GM12801 (cell line): Measurements from ENCODE around the gene PRKCZ.

Source experiments
- TF ChIP-seq, protein P1 (sequence below): IDR thresholded peaks from one replicate; pipeline ENCODE4 v1.5.1; 2011; ENCODE audit warnings: control low read depth; ENCODE audit not compliant: insufficient read length; ENCODE audit errors: extremely low read depth

Gene PRKCZ

DNA sequence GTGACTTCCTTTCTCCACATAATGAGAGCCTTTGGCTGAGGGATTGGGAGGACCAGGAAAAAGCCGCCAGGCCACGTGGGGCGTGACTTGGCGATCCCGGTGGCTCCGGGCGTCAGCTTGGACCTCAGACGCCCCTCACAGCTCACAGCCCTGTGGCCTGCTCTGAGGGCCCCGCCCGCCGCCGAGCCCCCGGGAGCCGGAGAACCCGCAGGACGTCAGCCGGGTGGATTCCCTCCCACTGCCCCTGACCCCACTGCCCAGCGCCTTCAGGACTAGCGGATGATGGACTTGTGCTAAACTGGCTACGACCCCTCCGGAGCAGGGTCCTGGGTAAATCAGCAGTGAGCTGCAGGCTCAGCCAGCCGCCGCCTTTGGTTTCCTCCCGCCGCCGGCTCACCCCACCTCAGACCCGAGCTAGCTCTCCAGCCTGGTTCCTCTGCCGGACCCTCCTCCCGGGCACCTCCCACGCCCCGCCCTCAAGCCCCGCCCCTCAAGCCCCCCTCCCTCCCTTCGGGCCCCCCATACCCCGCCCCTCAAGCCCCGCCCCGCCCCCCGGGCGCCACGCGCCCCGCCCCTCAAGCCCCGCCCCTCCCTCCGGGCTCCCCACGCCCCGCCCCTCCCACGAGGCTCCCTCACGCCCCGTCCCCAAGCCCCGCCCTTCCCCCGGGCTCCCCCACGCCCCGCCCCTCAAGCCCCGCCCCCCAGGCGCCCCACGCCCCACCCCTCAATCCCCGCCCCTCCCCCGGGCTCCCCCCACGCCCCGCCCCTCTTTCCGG lies 154.4 kb downstream of the PRKCZ start:
- TF ChIP-seq, protein P1, sequence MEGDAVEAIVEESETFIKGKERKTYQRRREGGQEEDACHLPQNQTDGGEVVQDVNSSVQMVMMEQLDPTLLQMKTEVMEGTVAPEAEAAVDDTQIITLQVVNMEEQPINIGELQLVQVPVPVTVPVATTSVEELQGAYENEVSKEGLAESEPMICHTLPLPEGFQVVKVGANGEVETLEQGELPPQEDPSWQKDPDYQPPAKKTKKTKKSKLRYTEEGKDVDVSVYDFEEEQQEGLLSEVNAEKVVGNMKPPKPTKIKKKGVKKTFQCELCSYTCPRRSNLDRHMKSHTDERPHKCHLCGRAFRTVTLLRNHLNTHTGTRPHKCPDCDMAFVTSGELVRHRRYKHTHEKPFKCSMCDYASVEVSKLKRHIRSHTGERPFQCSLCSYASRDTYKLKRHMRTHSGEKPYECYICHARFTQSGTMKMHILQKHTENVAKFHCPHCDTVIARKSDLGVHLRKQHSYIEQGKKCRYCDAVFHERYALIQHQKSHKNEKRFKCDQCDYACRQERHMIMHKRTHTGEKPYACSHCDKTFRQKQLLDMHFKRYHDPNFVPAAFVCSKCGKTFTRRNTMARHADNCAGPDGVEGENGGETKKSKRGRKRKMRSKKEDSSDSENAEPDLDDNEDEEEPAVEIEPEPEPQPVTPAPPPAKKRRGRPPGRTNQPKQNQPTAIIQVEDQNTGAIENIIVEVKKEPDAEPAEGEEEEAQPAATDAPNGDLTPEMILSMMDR: no peak

DNA sequence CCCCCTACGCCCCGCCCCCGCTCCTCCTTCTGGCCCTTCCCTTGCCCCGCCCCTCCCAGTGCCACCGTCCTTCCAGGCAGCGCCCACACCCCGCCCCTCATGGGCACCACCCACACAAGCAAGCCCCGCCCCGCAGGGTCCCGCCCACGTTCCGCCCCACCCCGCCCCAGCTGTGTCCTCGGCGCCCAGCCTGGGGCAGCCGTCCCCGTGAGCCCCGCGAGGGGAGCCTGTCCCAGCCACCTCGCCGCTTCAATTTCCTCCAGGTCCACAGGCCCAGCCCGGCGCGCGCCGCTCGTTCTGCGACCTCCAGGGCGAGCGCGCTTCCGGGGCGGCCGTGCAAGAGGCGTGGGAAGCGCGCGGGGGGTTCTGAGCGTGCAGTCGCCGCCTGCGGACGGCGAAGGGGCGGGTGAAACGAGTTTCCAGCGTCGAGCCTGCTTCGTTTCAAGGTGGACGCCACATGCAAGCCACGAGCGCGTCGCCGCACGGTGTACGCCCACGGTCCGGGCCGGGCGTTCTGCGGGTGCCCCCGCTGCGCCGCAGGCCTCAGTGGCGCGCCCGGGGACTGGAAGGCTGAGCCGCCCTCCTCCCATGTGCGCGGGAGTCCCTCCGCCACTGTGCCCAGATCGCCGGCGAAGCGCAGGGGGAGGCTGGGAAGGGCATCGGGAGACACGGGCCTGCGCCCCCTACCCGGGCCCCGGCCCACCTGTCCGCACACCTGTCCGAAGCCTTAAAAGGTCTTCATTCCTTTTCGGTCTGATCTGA lies 155.2 kb downstream of the PRKCZ start:
- TF ChIP-seq, protein P1: no peak

DNA sequence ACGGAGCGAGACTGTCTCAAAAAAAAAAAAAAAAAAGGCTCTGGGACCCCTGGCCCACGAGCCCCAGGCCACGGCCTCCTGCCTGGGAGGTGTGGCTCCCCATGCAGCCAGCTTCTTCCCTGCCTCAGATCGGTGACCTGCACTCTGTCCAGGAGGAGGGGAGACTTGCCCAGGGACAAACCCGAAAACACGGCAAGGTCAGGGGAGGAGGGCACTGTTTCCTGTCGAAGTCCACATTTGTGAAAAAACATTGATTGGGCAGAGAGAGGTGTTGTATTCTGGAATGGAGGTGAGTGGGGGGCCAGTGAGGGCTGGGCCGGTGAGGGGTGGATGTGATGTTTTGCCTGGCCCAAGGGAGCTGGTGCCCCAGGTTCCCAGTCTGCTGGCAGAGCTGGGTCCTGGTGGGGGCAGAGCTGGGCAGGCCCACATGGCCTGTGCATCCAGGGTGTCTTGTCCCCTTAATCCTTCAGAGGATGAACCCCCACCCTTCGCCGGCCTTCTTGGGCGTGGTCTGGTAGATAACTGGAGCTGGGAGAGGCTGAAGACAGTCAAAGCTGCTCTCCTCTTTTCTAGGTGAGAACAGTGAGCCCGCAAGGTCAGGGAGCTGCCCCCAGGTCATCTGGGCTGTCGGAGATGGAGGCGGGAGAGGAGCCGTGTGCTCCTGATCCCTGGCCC lies 156.7 kb downstream of the PRKCZ start:
- TF ChIP-seq, protein P1: no peak

DNA sequence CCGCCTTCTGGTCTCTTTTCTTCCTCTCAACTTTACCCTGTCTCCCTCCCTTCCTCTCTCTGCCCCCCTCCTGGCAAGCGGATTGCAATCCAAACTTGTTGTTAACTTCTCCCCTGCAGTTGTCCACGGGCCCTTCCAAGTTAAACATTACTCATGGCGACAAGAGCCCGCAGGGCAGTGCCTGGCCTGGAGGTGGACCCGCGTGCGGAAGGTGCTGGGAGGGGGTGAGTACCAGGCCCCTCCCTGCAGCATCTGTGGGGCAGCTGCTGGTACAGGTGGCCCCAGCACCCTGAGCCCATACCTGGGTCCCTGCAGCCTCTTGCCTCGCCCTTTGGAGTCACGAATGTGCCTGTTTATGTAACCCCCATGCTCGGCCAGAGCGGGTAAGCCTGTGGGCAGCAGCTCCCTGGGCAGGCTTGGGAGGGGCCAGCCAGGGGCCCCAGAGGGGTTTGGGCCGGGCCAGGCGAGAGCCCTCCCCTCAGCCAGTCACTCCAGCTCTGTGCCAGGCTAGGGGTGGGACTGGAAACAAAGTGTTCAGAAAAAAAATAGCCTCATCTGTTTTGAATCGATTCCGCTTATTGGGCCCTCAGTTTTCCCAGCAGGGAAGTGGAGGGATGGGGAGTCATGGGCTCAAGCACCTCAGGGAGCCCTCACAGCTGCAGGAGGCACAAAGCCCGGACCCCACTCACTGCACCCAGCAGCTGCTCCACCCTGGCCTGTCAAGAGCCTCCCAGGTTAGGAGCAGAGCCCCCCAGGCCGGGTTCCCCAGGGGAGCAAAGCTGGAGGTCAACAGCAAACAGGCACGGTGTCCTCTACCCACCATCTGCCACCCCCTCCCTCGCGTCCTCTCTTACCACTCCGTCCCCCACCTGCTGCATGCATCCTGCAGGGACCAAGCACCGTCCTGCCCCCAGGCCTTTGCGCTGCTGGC lies 158.4 kb downstream of the PRKCZ start:
- TF ChIP-seq, protein P1: no peak

DNA sequence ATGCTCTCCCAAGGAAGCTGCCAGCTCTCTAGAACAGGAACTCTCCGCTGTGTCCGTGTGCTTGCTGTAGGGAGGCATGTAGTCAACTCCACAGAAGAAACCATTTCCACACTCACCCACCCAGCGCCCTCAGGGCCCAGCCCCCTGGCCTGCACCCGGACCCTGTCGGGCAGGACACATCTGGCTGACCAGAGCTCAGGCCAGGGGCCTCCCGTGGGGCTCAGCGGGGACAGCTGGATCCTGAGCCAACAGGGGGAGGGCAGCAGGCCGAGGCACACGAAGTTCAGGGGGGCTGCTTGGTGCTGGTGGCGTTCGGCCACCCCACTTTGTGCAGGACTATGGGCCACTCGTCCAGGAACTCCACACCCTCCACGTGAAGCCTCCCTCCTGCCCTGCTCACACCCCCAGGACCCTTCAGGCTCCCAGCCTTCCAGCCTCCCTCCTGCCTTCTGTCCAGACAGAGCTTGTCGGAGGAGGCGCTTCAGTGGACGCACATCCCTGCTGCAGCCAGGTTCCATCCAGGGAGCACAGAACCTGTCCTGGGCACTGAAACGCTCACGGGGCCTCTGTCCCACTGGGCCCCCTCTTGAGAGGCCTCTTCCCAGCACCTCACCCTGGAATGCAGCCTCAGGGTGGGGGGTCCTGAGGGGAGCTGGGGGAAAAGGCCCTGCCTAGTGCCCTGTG lies 159.3 kb downstream of the PRKCZ start:
- TF ChIP-seq, protein P1: no peak

DNA sequence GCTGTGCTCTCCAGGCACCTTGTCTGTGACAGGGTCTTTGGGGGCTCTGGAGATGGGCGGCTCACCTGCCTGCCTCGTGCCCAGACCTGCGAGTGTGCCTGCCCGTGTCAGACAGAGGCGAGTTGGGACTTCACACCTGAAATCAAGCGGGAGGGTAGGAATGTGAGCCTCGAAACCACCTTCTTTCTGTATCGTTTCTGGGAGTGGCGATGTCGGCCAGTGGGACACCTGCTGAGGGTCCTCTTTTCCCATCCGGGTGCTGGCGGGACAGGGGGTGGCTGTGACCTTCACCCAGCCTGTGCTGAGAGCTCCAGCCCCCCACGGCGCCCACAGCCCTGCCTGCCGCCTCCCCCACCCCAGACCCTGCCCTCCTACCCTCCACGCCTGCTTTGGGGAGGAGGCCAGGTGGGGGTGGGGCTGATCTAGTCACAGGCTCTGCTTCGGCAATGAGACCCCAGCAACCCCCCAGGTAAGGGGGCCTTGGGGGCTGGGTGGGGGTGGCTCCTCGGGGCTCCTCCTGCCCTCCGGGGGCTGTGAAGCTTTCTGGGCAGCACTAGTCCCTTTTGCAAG lies 160.0 kb downstream of the PRKCZ start:
- TF ChIP-seq, protein P1: no peak
